Type B pancreatic cell (in vitro differentiated cells): Measurements from ENCODE around the gene COL4A2. TPM values are rescaled to one million over a fixed set of nuclear protein-coding genes. Genes with fewer than 3 reads are reported as not detected.

ENCODE experiments used
- DNase-seq: peaks from one replicate; pipeline ENCODE4 v3.0.0; 2021; ENCODE audit warnings: mixed read lengths; ENCODE audit not compliant: unreplicated experiment; ENCODE audit errors: extremely low spot score
- H3K27ac Mint-ChIP-seq: 2 replicates; pipeline ENCODE4 v1.8.0; 2021; ENCODE audit warnings: mild to moderate bottlenecking, mixed read lengths
- H3K27me3 Mint-ChIP-seq: 2 replicates; pipeline ENCODE4 v1.8.0; 2021; ENCODE audit warnings: mixed read lengths
- H3K36me3 Mint-ChIP-seq: 2 replicates; pipeline ENCODE4 v1.8.0; 2021; ENCODE audit warnings: mixed read lengths
- H3K4me1 Mint-ChIP-seq: one replicate; pipeline ENCODE4 v1.8.0; 2021; ENCODE audit warnings: mixed read lengths; ENCODE audit not compliant: unreplicated experiment
- H3K4me3 Mint-ChIP-seq: 2 replicates; pipeline ENCODE4 v1.8.0; 2021; ENCODE audit warnings: mild to moderate bottlenecking, mixed read lengths
- H3K9me3 Mint-ChIP-seq: 2 replicates; pipeline ENCODE4 v1.8.0; 2021; ENCODE audit warnings: mixed read lengths
- microRNA-seq: library from miRNA; unstranded; fragments of <30 nt; microRNA quantifications from one replicate; pipeline ENCODE4, GENCODE V29; 2020
- total RNA-seq: library from RNA; stranded (reverse); gene quantifications from 2 replicates; pipeline ENCODE4 v1.2.1, GENCODE V29; 2021; ENCODE audit warnings: low replicate concordance
- TF ChIP-seq, protein P1 (sequence below): fragments of 200-600 bp; sonication (generic); conservative IDR thresholded peaks from 2 replicates; pipeline ENCODE4 v1.5.0; 2021; ENCODE audit warnings: antibody characterized with exemption, mild to moderate bottlenecking

COL4A2 gene
- total RNA-seq, 1 donor from 2014 or later = 145 TPM

GRCh38 chr13:110561344-110562035 is 254.4 kb downstream of the COL4A2 start, which contains the start of gene RAB20:
TSS of gene RAB20 (minus strand) at chr13:110561722. CDS start at chr13:110561519, 203 bp downstream.
- Mint-ChIP-seq H3K27ac (peak within 1 kb of the TSS; percentile 86), H3K36me3 (peaks cover 4% of the 10 kb centered on the region), H3K4me1 (peaks cover 33% of the 10 kb centered on the region), H3K9me3 (no peaks in the 10 kb centered on the region), H3K4me3 (peak within 1 kb of the TSS; percentile 97), H3K27me3 (peaks cover 13% of the 10 kb centered on the region)
- peak; percentile 79 for DNase-seq
- TF ChIP-seq, protein P1, sequence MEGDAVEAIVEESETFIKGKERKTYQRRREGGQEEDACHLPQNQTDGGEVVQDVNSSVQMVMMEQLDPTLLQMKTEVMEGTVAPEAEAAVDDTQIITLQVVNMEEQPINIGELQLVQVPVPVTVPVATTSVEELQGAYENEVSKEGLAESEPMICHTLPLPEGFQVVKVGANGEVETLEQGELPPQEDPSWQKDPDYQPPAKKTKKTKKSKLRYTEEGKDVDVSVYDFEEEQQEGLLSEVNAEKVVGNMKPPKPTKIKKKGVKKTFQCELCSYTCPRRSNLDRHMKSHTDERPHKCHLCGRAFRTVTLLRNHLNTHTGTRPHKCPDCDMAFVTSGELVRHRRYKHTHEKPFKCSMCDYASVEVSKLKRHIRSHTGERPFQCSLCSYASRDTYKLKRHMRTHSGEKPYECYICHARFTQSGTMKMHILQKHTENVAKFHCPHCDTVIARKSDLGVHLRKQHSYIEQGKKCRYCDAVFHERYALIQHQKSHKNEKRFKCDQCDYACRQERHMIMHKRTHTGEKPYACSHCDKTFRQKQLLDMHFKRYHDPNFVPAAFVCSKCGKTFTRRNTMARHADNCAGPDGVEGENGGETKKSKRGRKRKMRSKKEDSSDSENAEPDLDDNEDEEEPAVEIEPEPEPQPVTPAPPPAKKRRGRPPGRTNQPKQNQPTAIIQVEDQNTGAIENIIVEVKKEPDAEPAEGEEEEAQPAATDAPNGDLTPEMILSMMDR = no peak

DNA sequence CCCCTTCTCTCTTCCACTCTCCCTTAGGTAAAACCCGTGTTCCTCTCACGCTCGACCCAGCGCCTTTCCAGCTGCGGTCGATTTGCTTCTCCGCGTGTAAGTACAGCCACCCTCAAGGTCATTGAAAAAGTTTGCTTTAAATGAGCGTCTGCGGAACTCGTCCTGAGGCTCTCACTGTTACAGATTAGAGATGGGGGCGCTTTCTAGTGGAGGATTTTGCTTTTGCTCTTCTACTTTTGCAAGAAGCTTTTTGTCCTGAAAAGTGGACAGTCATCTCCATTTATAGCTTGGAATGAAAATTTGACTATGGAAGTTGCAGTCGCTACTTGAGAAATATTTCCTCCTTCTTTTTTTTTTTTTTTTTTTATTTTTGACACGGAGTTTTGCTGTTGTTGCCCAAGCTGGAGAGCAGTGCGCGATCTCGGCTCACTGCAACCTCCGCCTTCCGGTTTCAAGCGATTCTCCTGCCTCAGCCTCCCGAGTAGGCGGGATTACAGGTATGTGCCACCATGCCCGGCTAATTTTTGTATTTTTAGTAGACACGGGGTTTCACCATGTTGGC is 255.0 kb downstream of the COL4A2 start:
- H3K9me3 Mint-ChIP-seq = no peaks in the 10 kb centered on the region
- peaks cover 13% of the 10 kb centered on the region for H3K27me3 Mint-ChIP-seq
- TF ChIP-seq, protein P1 = no peak
- DNase-seq = no peak
- peak overlapping the region; percentile 97 for H3K4me3 Mint-ChIP-seq
- peaks cover 4% of the 10 kb centered on the region for H3K36me3 Mint-ChIP-seq
- peak overlapping the region; percentile 86 for H3K27ac Mint-ChIP-seq
- peaks cover 33% of the 10 kb centered on the region for H3K4me1 Mint-ChIP-seq

Small RNAs within 50 kb of the gene (microRNA-seq; reads per million reads assigned to microRNA genes)
- not detected for gene MIR8073

Other genes with a start within 250 kb of the COL4A2 start
- gene COL4A1, start 127 bp upstream of the COL4A2 start, total RNA-seq = 20.4 and 83.6 TPM in 2 replicates